HG03045 (cell line): ENCODE results near the gene PLEKHF1.
"Not testable (repeated sequence)": the region's sequence is repeated elsewhere in the genome, so short reads cannot be mapped to it uniquely, and the experiment has no call there.

Source experiments
- ATAC-seq: cut with Tn5 transposase; IDR thresholded peaks from one replicate; pipeline ENCODE4 v1.9.1; 2021; ENCODE audit warnings: mild to moderate bottlenecking, moderate library complexity; ENCODE audit not compliant: unreplicated experiment

PLEKHF1 gene, protein sequence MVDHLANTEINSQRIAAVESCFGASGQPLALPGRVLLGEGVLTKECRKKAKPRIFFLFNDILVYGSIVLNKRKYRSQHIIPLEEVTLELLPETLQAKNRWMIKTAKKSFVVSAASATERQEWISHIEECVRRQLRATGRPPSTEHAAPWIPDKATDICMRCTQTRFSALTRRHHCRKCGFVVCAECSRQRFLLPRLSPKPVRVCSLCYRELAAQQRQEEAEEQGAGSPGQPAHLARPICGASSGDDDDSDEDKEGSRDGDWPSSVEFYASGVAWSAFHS

DNA sequence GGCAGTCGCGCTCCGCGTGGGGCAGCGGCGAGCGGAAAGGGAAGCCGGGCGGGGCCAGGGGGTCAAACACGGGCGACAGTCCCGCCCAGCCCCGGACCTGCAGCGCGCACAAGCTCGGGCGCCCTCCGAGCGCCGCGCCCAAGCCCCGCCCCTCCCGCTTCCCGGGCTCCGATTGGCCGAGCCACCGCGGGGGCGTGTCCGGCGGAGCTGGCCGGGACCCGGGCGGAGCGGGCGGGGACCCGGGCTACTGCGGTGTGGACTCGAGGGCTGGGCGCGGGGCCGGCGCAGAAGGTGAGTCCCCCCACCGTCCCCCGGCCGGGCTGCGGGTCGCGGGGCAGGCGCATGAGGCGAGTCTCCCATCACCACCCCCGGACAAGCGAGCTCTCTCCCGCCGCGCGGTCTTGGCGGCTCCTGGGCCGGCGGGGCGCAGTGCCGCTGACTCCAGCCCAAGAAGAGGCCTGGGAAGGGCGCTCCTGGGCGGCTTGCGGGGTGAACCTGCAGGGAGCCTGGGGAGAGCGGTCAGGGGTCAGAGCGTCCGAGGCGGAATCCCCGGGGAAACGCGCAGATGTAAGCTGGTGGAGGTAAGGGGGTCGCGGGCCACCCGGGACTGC, at the start of gene PLEKHF1:
Gene PLEKHF1, plus strand, starts transcription at position 247 of the 611 bp plus-strand sequence. CDS start 8,379 bp downstream, outside the sequence.
- peak; percentile 88 for ATAC-seq

DNA sequence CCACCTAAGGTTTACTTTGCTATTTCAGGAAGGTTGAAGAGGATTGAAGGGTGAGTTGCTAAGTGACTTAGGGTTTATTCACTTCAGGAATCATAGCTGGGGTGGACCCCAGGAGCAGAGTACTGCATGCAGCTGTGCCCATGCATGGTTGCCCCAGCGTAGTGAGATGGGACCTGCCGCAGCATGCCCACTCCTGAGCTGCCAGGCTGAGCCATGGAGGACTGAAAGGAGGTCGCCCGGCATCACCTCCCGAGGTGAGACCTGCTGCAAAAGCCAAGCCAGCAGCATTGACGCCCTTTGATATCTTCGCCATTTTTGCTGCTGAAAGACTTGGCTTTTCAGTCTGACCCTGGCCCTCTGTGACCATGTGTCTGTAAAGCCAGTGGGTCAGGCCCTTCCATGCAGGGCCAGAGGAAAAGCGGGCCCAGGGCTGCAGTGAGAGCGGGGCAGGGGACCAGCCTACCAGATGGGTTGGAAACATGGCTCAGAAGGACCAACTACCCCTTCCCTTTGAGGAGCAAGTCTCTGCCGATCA, 49.3 kb upstream of the PLEKHF1 start:
- ATAC-seq, result no peak

DNA sequence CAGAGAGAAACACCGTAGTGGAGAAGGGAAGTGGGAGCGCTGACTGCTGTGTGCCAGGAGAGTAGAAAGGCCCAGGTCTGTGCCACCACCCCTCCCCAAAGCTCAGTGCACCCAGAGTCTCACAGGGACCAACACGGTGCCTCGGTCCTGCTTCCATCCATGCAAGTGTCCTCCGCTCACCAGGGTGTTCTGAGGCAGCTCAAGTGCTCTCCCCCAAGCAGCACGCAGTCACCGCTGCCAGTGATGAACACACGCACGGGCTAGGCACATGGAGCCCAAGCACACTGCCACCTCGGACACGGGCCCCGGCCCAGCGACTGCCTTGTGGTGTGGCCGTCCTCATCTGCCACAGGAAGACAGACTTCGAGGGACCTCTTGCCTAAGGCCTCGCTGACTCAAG, 48.7 kb upstream of the PLEKHF1 start:
- ATAC-seq, result no peak

DNA sequence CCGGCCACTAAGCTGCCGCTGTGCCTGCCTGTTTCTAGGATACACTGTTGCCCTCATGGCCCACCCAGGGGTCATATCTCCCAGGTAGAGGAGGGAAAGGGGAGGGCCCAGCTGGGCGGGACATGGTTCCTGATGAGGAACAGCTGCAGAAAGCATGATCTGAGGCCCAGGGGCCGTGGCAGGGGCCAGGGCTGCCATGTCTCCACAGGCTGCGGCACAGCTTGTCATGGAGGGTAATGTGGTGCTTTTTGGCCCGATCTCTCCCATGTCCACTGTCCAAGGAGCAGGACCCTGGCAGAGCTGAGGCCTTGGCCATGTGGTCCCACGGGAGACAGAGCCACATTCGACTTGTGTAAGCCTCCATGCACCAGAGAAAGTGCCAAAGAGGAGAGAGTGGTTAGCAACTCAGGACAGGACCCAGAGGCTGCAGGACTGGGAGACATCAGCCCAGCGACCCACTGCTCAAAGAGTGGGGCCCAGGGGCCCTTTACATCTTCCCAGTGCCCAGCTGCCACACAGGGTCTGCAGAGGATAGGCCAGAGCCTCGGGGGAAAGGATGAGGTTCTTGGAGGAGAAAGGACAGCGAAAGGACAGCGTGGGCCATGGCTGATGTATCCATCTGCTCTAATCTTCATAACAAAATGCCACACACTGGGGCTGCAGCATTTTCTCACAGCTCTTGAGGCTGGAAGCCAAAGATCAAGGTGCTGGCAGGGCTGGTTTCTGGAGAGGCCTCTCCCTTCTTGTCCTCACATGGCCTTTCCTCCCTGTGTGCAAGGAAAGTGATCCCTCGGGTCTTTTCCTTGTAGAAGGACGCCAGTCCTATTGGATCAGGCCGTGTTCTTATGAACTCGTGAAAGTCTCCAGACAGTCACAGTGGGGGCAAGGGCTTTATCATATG, 47.6 kb upstream of the PLEKHF1 start:
- ATAC-seq, result no peak

DNA sequence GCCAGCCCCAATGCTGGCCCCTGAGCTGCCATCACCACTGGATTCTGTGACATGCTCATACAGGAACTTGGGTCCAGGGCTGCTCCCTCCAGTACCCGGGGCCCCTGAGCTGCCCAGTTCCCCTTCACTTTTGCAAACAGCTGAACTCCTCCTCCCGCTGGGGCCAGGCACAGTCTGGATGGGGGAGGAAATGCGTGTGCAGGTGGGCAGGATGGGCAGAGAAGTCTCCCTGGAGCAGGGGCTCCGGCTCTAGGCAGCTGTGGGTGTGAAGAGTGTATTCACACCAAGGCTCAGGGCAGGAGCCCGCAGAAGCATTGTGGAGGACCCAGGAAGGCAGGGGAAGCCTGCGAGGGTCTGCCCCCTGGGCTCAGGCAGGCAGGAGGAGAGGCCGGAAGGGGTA, 46.8 kb upstream of the PLEKHF1 start:
- ATAC-seq, result no peak

DNA sequence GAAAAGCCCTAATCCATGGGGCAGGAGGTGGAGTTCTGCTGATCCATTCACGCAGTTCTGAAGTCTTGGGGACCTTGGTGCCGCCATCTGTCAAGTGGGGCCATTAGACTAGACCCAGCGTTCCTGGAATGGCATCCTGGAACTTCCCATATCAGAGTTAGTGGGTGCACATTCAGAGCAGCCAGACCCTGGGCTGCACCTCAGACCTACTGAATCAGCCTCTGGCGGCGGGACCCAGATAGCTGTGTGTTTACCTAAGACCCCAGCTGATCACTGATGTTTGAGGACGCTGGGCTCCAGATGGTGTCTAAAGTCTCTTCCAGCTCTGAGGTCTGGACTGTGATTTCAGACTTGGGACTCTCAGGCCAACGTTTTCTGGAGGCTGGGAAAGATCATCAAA, 46.4 kb upstream of the PLEKHF1 start:
- ATAC-seq, result no peak

DNA sequence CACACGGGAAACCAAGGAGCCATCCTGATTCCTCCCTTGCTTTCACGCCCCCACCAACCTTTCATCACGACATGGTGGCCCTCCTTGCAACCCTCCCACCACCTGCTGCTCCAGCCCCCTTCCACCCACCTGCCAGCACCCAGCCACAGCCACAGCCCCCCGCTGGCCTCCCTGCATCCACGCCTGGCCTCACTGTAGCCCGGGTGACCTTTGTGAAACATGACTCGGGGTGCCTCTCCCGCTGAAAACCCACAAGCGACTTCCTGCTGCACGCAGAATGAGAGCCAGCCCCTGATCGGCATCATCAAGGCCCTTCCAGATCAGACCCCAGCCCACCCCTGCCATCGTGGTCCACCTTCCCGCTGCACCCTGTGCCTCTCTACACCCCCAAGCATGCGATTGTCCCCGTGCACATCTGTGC, 44.3 kb upstream of the PLEKHF1 start:
- no peak for ATAC-seq

DNA sequence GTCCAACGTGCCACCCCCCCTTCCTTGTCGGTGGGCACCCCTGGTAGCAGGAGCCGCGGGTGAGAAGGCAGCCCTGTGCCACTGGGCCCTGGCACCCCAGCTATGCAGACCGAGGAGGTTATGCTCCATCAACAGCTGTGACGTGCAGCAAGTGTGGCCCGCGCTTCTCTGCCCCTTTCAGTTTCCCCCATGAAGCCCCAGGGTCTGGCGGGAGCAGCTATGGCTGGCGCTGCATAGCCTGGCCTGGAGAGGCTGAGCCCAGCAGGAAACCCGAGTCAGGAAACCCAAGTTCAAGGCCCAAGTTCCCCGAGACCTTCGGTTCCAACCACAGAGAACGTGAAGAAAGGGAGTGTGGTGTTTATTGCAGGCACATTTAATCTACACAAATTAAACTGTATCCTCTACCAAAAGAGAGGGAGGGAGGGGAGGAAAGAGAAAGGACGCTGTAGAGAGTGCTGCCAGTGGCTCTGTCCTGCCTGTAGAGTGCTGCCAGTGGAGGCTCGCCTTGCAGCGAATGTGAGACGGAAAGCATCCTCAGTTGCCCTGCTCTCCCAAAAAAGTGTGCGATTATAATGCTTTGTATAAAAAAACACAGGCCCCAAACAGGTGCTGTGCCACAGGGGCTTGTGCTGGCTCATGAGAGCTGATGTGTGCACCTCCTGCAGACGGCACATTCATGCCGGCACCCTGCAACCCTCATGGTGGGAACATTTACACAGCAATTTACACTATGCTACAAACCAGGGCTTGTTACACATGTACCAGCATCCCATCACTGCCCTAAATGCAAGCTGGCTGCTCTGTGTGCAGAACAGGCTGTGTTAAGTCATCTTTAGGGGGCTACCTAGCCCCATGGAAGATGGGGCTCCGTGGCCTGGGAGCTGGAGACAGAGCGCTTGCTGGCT, 42.8 kb upstream of the PLEKHF1 start:
- ATAC-seq, result no peak

DNA sequence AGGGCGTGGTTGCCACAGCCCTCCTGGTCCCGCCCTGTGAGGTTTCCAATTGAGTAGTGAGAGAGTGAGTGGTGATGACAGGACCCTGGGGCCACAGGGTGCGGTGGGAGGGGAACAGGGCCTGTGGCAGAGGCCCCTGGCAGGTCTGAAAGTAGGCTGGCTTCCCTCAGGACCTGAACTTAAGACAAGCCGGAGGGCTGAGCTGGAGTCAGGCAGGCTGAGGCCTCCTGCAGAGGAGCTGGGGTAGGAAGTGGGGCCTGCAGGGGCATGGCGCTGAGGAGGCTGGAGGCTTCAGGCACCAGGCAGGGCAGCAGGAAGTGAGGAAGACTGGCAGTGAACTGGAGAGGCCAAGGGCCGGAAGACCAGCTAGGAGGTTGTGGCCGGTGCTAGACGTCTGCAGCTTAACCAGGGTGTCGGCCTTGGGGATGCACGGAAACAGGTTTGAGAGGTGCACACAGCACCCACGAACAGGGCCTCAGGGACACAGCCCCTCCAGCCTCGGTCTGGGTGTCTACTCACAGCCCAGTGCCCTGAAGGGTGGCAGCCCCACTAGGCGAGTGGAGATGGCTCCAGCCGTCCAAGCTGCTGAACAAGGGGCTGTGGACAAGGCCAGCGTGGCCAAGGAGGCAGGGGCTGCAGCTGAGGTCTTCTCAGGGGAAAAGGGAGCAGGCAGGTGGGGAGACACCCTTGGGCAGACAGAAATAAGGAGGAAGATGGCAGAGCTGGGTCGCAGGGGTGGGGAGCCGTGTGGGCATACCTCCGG, 41.4 kb upstream of the PLEKHF1 start:
- no peak for ATAC-seq

DNA sequence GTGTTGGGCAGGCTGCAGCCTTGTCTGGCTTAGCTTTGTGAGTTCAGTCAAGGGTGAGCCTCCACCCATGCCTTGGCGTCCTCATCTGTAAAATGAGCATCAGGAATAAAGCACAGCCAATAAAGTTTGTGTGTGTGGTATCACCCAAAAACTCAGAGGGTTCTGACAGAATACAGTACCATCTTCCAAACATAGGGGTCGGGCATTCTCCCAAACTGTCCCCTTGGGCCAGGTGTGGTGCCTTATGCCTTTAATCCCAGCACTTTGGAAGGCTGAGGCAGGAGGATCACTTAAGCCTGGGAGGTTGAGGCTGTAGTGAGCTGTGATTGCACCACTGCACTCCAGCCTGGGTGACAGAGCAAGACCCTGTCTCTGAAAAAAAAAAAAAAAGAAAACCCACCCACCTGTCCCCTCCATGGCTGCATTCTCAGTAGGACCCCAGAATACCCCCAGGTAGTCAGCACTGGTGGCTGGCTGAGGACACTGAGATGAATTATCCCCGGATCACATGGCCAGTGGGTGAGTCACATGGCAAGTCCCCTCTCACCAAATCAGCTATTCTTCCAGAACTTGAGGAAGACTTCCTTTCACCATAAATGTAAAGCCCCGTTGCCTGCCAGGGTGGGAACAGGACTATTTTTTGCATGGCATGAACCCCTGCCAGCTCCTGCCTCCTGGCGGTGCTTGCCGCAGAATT, 40.6 kb upstream of the PLEKHF1 start:
- ATAC-seq, result no peak

DNA sequence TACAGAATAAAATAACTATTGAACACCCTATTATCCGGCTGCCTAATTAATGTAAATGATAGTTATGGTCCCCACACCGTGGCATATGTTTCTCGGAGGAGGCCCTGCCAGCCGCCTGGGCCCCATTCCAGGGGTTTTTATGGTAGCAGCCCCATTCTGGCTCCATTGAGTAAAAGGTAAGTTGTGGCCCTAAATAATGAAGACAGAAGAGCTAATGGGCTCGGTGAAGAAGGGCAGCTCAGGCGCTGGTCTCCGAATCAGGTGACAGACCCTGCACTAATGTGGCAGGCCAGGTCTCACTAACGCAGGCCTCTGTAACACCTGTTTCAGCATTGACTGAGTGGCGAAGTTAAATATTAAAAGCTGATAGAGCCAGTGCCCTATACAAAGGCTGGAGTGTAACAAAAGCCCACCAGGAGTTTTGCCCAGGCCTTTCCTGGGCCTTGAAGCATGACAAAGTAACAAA, 40.0 kb upstream of the PLEKHF1 start:
- no peak for ATAC-seq

DNA sequence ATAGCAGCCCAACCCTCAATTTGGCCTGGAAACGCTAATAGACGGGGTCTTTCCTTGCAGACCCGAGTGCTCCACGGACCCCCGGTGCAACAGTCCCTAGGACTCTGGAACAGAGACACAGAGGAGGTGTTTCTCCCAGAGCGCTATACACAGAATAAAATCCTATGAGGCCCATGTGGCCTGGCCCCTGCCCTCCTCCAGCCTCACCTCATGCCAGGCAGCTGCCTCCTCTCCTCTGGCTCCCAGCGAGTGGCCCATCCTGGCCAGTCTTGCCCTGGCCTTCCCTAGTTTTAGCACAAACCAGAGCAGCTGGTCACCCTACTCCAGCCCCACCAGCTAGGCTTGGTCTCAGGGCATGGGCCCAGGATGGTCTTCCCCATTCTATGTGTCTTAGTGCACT, 38.9 kb upstream of the PLEKHF1 start:
- ATAC-seq, result no peak

DNA sequence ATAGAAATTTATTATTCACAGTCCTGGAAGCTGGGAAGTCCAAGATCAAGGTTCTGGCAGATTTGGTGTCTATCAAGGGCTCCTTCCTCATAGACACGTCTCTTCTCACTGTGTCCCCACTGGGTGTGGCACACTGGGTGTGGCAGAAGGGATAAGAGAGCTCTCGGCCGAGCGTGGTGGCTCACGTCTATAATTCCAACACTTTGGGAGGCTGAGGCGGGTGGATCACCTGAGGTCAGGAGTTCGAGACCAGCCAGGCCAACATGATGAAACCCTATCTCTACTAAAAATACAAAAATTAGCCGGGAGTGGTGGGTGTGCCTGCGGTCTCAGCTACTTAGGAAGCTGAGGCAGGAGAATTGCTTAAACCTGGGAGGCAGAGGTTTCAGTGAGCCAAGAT, 38.4 kb upstream of the PLEKHF1 start:
- not testable (repeated sequence) for ATAC-seq

DNA sequence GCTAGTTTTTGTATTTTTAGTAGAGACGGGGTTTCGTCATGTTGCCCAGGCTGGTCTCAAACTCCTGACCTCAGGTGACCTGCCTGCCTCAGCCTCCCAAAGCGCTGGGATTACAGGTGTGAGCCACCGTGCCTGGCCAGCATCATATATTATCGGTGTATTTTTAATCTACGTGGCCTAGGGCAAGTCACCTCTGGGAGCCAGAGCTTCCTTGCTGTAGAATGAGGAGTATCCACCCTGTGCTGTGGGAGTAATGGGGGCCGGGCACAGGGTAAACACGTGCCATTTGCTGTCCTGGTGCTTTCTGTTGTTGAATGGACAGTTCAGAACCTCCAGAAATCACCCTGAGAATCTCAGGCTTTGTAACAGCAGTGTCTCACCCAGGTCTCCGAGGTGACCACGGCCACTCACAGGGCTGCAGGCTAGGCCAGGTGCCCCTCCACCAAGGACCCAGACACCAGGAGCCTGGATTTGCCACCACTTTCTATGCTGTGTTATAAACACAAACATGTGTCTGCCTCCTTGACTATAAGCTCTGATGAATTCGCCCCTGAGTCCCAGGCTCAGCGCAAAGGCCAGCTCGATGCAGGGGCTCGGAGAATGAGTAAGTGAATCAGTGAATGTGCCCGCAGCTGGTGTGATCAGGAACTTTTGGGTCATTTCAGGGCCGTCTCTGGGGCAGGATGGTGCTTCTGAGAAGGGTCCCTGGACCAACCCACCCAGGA, 36.4 kb upstream of the PLEKHF1 start:
- ATAC-seq, result no peak

DNA sequence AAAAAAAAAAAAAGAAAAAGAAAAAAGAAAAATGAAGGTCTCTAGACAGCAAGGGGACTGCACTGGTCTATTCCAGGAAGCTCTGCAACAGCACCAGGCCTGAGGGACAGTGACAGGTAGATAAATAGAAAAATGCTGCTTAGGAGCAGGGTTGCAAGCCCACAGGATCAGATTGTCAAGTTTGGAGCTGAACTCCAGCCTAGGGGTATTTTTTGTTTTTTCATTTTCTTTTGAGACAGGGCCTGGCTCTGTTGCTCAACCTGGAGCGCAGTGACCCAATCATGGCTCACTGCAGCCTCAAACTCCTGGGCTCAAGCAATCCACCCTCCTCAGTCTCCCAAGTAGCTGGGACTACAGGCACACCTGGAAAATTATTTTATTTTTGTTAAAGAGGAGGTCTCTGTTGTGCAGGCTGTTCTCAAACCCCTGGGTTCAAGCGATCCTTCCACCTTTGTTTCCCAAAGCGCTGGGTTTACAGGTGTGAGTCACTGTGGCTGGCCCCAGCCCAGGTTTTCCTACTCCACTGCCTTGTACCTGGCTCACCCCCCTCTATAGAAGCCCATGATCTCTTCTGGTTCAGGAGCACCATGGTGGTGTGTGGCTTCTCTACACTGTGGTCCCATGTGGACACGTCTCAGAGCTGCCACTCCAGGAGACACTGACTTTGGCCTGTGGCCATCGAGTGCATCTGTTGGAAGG, 35.3 kb upstream of the PLEKHF1 start:
- no peak for ATAC-seq

DNA sequence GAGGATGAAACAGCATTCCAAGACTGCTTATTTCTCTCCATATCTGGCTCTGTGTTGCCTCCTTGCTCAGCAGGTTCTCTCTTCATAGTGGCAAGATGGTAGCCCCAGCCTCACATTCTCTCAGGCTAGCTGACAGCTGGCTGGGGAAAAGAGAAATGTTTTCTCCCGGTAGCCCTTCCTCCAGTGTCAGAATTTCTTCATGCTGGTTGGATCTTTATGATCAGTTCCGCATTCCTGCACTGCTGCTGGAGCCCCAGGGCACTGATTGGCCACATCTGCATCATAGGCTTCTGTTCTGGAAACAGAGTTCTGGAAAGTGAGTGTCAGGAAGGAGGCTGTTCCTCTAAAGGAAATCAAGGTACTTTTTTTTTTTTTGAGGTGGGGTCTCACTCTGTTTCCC, 34.6 kb upstream of the PLEKHF1 start:
- ATAC-seq, result no peak

DNA sequence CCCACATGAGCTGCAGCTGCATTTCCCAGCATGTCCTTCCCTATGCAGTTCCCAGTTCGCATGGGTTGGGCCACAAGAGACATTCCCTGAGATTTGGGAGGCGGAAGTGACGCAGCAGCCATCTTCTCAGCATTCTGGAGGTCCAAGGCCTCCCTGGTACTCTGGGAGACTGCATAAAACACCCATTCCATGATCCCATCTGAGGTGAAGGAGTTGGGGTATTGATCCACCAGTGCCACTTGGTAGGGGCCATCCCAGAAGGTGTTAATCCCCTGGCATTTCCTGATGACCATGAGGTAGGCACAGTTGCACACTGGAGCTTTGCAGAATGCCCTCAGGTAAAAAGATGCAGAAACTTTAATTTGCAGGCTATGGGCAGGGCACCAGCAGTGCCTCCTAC, 33.8 kb upstream of the PLEKHF1 start:
- ATAC-seq, result no peak

DNA sequence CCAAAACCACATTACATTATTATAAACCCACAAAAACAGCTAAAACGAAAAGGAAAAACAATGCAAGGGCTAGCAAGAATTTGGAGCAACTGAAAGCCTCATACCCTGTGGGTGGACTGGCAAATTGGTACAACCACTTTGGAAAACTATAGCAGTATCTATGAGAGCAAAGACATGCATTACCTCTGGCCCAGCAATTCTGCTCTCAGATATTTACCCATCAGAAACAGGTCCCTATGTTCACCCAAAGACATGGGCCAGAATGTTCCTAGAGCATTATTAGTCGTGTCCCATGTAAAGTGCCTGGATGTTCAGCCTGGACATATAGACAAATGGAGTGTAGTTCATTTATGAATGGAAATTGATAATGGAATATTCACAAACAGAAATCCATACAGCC, 31.3 kb upstream of the PLEKHF1 start:
- no peak for ATAC-seq
